GM19023 (cell line): ENCODE measurements around the gene GRWD1.

Source experiments
- ATAC-seq: cut with Tn5 transposase; IDR thresholded peaks from one replicate; pipeline ENCODE4 v1.9.1; 2021; ENCODE audit warnings: mild to moderate bottlenecking, moderate library complexity; ENCODE audit not compliant: unreplicated experiment

GRWD1 gene

DNA sequence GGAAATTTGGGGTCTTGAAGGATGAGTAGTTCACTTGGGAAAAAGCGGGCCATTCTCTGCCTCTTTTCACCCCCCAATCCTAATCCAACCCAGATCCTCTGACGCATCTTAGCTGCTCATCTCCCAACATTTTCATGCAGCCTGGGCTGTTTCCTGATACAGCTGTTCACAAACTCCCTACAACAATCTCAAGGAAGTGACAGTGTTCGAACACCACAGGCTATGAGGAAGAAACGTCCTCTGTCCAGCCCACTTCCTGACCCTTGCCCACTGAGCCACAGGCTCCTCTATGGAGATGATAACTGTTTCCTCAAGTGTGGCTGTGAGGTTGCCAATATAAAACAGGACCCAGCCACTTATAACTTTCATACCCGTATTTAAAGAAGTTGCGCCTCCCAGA lies 49.6 kb downstream of the GRWD1 start:
- ATAC-seq, result no peak

DNA sequence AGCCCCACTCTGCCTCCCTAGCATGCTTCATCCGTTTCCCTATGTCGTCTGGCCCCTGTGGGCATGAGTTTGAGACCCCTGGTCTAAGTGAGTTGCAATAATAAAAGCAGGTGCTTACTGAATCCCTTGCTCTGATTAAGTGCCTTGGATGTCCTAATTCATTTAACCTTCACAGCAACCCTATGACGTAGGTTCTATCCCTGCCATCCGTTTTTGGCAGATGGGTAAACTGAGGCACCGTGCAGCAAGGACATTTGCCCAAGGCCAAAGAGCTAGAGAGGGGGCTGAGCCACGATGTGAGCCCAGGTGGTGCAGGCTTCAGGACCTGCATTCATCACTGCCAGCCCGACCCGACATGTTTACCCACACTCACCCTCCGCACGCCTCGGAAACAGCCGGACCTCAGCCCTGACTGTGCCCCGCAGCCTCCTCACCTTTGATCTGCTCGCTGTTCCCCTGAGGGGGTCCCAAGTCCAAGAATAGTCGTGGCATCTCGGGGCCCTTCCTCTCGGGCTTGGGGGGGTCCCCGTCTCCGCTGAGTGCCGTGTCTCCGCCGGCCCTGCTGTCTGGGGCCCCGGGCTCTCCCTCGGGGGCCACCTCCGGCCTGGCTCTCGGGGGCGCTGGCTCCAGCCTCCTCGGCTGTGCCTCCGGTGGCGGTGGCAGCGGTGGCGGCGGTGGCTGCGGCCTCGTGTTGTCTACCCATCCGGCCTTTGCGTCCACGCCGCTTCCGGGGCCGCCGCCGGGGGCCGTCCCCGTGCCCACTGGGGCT lies 51.4 kb downstream of the GRWD1 start:
- ATAC-seq, result no peak

DNA sequence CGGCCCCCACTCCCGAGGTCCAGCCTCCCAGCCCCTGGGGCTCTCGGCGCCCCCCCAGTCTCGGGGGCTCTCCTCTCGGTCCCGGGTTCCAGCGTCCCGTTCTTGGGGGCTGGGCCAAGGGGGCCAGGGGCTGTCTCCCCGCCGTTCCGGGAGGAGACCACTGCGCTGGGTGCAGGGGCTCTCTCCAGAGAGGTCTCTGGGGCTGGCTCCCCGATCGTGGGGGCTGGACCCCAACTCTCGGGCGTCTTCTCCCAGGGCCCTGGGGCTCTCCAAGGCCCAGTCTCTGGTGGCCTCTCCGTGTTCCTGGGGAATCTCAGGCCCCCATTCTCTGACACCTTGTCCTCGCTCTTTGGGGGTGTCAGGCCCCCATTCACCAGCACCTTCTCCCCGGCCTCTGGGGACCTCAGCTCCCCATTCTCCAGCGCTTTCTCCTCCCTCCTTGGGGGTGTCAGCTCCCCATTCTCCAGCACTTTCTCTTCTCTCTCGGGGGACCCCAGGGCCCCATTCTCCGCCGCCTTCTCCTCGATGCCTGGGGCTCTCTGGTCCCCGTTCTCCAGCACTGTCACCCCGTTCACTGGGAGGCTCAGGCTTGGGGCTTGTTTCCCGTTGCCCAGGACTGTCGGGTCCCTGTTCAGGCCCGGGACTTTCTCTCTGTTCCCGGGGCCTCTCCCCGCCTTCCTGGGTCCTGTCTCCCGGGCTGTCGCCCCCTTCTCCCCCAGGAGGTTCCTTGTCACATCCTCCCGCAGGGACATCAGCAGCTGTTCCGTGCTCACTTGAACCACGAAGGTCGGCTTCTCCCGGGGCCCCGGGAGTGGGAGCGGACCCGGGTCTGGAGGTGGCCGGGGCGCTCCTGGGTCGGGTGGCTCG lies 52.2 kb downstream of the GRWD1 start:
- no peak for ATAC-seq

DNA sequence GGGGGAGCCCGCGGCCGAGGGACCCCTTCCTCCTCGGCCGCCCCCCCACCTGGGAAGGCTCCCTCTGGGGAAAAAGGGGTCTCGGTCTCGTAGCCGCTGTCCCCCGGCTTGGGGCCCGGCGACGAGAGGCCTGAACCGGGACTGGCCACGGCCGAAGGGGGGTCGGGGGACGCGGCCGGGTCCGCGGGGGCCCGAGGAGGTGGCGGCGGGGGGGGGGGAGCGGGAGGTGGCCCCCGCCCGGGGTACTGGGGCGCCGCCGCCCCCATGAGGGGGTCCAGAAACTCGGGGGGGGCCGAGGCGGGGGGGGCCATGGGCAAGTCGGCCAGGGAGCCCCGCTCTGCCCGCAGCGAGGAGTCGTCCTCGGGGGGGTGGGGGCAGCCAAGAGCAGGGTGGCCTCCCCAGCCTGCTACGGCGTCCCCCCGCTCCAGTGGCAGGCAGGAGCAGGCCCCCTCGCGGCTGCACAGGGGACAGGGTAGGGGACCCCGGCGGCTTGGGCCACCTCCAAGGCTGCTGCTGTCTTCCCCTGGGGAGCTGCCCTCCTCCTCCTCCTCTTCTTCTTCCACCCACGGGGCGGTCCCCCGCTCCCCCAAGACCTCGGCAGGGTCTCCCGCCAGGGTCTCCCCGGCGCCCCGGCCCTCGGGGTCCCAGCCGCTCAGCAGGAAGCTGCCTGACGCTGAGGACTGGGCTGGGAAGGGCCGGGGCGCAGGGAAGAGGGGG lies 53.0 kb downstream of the GRWD1 start:
- ATAC-seq, result no peak

DNA sequence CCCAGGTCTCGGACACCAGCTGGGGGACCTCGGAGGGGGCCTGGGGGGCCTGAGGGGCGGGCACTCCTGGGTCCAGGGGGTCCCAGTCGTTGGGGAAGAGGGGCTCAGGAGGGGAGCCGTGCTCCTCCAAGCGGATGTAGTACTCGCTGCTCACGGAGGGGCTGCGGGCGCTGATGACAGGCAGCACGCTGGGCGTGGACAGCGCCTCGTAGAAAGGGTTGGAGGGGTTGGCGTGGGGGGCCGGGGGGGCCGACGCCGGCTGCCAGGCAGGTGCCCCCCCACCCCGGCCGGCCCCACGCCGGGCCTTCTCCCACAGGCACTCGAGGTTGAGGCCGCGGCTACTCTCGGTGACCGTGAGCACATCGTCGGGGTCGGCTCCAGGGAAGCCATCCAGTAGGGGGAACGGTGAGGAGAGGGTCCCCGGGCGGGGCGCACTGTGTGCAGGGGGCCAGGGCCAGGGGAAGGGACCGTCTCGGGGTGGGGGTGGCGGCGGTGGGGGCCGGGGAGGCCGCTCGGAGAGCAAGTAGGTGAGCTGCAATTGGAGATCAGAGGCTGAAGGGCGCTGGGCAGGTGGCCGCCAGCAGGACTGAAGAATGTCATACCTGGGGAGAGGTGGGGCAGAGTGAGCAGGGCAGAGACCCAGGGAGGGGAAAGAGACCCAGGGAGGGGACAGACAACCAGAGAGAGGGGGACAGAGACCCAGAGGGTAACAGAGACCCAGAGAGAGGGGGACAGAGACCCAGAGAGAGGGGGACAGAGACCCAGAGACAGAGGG lies 53.7 kb downstream of the GRWD1 start:
- ATAC-seq, result no peak

DNA sequence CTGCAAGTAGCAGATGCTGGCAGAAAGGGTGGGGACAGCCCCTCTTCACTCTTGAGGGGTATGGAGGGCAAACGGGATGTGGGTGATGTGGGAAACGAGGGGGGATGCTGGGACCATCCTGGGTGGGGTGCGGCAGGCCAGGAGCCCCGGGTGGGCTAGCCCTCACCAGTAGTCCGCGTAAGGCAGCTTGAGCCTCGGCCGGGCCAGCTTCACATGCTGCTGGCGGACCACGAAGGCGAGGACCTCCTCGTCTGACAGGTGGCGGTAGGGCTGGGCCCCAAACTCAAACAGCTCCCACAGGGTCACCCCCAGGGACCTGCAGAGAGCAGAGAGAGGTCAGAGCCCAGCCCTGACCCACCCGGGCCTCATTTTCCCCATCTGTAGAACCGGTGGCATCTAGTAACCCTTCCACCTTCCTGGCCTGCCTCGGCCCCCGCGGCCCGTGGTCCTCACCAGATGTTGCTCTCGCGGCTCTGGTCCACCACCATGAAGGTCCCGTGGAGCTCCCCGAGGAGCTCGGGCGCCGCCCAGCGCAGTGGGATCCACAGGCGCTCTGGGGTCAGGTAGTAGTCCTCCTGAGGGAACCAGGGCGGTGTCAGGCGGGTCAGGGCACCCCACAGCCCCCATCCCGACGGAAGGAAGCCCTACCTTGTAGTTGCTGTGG lies 55.2 kb downstream of the GRWD1 start:
- no peak for ATAC-seq

DNA sequence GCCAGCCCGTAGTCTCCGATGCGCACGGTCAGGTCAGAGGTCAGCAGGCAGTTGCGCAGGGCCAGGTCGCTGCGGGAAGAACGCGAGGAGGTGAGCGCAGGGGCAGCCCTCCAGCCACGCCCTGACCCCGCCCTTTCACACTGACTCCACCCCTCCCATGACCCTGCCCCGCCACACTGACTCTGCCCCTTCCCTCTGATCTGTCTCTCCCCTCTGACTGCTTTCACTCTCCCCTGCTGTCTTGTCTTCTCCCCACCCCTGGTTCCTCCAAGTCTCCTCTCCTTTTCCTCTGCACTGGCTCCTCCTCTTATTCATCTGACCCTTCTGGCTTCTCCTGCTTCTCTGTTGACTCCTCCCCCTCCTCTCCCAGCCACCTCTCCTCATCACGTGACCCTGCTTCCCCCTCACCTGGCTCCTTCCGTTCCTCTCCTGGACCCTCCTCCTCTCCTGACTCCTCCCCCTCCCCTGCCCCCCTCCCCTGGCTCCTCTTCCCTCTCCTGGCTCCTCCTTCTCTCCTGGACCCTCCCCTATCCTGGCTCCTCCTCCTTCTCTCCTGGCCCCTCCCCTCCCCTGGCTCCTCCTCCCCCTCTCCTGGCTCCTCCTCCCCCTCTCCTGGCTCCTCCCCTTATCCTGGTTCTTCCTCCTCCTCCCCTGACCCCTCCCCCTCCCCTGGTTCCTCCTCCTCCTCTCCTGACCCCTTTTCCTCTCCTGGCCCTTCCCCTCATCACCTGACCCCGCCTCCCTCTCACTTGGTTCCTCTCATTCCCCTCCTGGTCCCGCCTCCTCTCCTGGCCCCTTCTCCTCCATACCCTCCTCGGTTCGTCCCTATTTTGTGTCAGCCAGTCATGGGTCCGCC lies 55.9 kb downstream of the GRWD1 start:
- no peak for ATAC-seq

DNA sequence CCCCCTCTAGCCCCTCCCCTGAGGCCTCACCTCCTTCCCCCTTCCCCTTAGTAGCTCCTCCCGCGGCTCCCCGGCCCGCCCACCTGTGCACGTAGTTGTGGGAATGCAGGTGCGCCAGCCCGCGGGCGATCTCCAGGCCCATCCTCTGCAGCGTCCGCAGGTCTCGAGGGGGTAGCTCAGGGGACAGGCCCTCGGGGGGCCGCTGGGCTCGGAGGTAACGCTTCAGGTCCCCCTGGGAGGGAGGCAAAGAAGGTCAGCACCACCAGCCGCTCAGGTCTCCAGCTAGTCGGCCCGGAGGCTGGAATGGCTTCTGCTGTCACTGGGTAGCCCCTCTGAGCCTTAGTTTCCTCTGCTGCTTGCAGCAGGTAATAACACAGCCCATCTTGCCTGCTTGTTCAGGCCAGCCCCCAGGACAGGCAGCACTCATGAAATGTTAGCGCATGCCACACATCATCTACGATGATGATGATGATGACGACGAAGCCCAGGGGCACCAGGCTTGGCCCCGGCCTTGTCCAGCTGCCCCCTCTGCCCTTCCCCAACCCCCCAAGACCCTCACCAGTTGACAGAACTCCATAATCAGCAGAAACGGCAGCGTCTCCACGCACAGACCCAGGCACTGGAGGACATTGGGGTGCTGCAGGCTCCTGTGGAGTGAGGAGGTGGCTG lies 56.7 kb downstream of the GRWD1 start:
- ATAC-seq, result no peak

DNA sequence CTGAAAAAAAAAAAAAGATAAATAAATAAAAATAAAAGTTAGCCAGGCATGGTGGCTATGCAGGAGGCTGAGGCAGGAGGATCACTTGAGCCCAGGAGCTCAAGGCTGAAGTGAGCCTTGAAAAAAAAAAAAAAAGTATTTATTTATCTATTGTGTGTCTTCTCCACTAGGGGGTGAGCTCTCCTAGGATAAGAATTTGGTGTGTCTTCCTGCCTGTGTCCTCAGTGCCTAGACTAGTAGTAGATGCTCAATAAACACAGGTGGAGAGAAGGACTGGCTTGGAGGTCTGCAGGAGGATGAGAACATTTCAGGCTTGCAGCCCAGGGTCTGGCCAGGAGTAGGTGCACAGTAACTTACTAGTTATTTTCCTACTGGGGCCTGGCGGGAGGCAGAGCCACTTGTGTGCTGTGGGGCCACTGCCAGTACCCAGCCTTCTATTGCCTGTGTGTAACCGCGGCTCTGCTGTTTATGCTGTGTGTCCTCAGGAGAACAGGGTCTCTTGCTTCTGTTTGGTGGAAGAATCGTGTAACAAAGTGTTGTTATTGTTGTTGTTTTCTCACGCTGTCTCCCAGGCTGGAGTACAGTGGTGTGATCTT lies 60.5 kb downstream of the GRWD1 start:
- ATAC-seq, result no peak
